IPS-15b (cell line): ENCODE results near the gene SDK1.

Source experiments
- H3K27me3 ChIP-seq: one replicate; pipeline ENCODE4 v1.6.1; 2013; ENCODE audit warnings: low read length; ENCODE audit not compliant: control insufficient read depth, insufficient read depth
- H3K36me3 ChIP-seq: one replicate; pipeline ENCODE4 v1.6.1; 2013; ENCODE audit warnings: low read length; ENCODE audit not compliant: control insufficient read depth, insufficient read depth
- H3K4me1 ChIP-seq: one replicate; pipeline ENCODE4 v1.6.1; 2013; ENCODE audit warnings: mild to moderate bottlenecking, low read length; ENCODE audit not compliant: control insufficient read depth, insufficient read depth
- H3K4me3 ChIP-seq: one replicate; pipeline ENCODE4 v1.5.1; 2013; ENCODE audit warnings: low read depth, low read length
- H3K9ac ChIP-seq: one replicate; pipeline ENCODE4 v1.6.1; 2013; ENCODE audit warnings: low read depth, mild to moderate bottlenecking, low read length
- H3K9me3 ChIP-seq: one replicate; pipeline ENCODE4 v1.6.1; 2013; ENCODE audit warnings: mild to moderate bottlenecking, low read length; ENCODE audit not compliant: control insufficient read depth, insufficient read depth

Gene SDK1

DNA sequence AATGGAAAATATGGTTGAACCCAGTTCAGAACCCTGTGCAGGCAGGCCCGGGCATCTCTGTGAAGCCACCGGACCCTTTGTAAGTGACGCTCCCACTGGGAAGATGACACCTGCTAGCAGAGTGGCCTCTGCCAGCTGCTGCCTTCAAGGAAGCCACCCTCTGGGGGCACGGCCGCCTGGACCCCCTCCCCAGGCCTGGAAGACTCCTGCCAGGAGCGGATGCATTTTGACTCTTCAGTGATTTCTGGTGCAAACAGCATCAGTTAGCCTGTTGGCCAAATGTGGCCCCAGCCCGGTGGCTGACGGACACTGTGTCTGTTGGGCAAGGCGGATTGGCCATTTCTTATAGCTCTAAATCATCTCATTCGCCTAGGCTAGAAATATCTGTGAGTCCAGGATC lies 867.0 kb downstream of the SDK1 start:
- Histone ChIP-seq H3K4me3 (no peak overlapping the region), H3K9ac (no peak overlapping the region), H3K36me3 (no peaks in the 10 kb centered on the region), H3K4me1 (no peaks in the 10 kb centered on the region), H3K9me3 (no peaks in the 10 kb centered on the region), H3K27me3 (no peaks in the 10 kb centered on the region)

GRCh38 chr7:4168541-4168940 lies 867.5 kb downstream of the SDK1 start:
- Histone ChIP-seq H3K9ac (no peak overlapping the region), H3K36me3 (no peaks in the 10 kb centered on the region), H3K4me1 (no peaks in the 10 kb centered on the region), H3K4me3 (no peak overlapping the region), H3K27me3 (no peaks in the 10 kb centered on the region), H3K9me3 (no peaks in the 10 kb centered on the region)

GRCh38 chr7:4169455-4169854 lies 868.4 kb downstream of the SDK1 start:
- Histone ChIP-seq H3K9me3 (no peaks in the 10 kb centered on the region), H3K27me3 (no peaks in the 10 kb centered on the region)

DNA sequence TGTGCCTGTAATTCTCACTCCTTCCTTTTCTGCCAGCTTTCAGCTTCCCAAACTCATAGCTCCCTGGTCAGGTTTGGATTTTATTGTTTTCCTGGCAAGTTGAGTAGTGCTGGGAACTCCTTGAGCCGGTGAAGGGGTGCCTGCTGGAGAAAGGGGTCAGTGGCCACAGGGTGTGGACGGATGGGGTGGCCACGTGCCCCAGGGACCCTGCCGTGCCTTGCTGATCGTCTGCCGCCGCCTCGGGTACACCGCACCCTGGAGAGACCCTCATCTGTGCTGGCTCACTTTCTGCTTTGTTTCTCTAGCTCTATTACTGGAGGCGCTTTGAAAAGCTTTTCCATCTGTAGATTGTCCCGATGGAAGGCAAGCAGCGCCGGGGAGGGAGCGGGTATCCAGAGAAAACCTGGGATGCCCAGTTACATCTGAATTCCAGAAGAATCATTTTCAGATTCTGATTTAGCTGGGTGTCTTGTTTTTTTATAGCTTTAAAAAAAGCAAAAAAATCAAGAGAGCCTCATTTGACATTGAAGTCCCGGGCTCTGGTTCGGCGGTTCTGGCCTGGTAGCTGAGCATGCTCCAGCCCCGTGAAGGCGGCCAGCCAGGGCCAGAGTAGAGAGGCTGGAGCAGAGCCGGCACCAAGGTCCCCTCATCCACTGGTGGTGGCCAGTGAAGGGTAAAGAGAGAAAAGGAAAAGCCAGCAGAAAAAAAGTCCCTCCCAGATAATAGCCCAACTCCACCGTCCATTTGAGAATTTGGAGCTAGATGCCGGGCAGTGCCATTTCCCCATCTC lies 870.1 kb downstream of the SDK1 start:
- no peaks in the 10 kb centered on the region for H3K4me1 ChIP-seq
- H3K9ac ChIP-seq: no peak overlapping the region
- no peaks in the 10 kb centered on the region for H3K27me3 ChIP-seq
- H3K36me3 ChIP-seq: no peaks in the 10 kb centered on the region
- no peak overlapping the region for H3K4me3 ChIP-seq
- H3K9me3 ChIP-seq: no peaks in the 10 kb centered on the region

More at GRCh38 chr7:4169455-4169854, 868.4 kb downstream of the SDK1 start:
- H3K4me1 ChIP-seq: no peaks in the 10 kb centered on the region
- H3K36me3 ChIP-seq: no peaks in the 10 kb centered on the region
- H3K4me3 ChIP-seq: no peak overlapping the region
- H3K9ac ChIP-seq: no peak overlapping the region

GRCh38 chr7:4172883-4173282 lies 871.8 kb downstream of the SDK1 start:
- Histone ChIP-seq H3K9ac (no peak overlapping the region), H3K4me1 (no peaks in the 10 kb centered on the region), H3K27me3 (no peaks in the 10 kb centered on the region), H3K36me3 (peaks cover 3% of the 10 kb centered on the region), H3K9me3 (no peaks in the 10 kb centered on the region), H3K4me3 (no peak overlapping the region)

- Histone ChIP-seq H3K9me3 (no peaks in the 10 kb centered on the region), H3K4me3 (no peak overlapping the region), H3K4me1 (no peaks in the 10 kb centered on the region), H3K27me3 (no peaks in the 10 kb centered on the region), H3K9ac (no peak overlapping the region), H3K36me3 (peaks cover 3% of the 10 kb centered on the region)
These were observed 872.6 kb downstream of the SDK1 start for GRCh38 chr7:4173615-4174014.

DNA sequence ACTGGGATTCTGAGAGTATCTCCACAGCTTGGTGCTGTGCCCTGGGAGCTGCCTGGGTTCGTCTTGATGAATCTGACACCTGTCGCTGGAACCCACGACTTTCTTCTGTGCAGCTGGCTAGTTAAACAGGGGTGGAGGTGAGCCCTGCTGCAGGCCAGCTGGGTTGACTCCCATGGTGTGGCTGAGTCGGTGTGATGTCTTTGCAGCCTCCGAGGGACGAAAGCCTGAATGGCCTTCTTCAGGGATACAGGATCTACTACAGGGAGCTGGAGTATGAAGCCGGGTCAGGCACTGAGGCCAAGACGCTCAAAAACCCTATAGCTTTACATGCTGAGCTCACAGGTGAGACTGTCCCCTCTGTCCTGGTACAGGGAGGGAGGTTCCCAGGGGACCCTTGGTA lies 873.0 kb downstream of the SDK1 start:
- Histone ChIP-seq H3K36me3 (peaks cover 3% of the 10 kb centered on the region), H3K9ac (no peak overlapping the region), H3K4me1 (no peaks in the 10 kb centered on the region), H3K27me3 (no peaks in the 10 kb centered on the region), H3K4me3 (no peak overlapping the region), H3K9me3 (no peaks in the 10 kb centered on the region)

- Histone ChIP-seq H3K4me1 (no peaks in the 10 kb centered on the region), H3K27me3 (no peaks in the 10 kb centered on the region), H3K4me3 (no peak overlapping the region), H3K9me3 (no peaks in the 10 kb centered on the region), H3K36me3 (peaks cover 3% of the 10 kb centered on the region), H3K9ac (no peak overlapping the region)
These were observed 873.4 kb downstream of the SDK1 start for GRCh38 chr7:4174451-4174850.

DNA sequence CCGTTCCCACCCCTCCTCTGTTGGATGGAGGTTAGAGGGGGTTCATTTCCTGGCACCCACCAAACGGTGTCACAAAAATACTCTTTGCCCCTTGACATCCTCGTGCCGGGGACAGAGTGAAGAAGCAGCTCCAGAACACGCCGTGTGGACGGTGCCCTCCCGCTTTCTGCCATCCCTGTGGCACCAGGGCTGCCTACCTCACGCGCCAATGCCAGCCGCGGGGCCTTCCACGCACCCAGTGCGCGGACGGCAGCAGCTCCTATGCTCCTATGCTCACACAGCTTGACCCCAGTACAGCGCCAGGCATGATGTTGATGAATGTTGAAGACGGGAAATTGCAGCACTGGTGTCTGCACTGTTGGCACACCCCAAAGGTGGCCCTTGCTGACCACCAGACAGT lies 873.8 kb downstream of the SDK1 start:
- no peak overlapping the region for H3K9ac ChIP-seq
- peaks cover 3% of the 10 kb centered on the region for H3K36me3 ChIP-seq
- no peaks in the 10 kb centered on the region for H3K4me1 ChIP-seq
- H3K9me3 ChIP-seq: no peaks in the 10 kb centered on the region
- no peak overlapping the region for H3K4me3 ChIP-seq
- H3K27me3 ChIP-seq: no peaks in the 10 kb centered on the region

DNA sequence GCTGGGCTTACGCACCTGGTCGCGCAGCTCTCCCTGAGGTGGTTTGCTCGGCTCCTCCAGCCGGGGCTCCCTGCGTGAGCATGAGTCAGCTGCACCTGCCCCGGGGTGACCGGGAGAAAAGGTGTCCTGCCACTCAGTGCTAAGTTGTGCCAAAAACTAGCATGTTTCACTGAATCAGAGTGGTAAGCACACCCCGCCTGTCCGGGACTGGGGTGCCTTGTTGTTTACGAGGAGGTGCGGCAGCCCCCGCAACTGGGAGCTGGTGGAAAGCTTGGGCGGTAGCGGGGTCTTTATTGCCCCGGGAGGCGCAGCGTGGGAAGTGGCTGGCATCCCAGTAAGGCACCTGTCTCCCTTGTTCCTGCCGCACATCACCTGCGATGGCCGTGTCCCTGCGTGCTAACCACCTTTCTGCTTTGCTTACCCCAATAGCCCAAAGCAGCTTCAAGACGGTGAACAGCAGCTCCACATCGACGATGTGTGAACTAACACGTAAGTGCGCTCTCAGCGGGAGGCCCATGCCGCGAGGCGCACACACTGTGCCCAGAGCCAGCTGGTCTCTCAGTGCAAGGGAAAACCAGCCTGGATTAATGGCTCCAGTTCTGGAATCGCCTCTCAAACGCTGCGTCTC lies 874.4 kb downstream of the SDK1 start:
- no peak overlapping the region for H3K4me3 ChIP-seq
- no peak overlapping the region for H3K9ac ChIP-seq
- H3K36me3 ChIP-seq: peaks cover 3% of the 10 kb centered on the region
- no peaks in the 10 kb centered on the region for H3K4me1 ChIP-seq
- H3K9me3 ChIP-seq: no peaks in the 10 kb centered on the region
- no peaks in the 10 kb centered on the region for H3K27me3 ChIP-seq

GRCh38 chr7:4177001-4177400 lies 875.9 kb downstream of the SDK1 start:
- H3K4me1 ChIP-seq: no peaks in the 10 kb centered on the region
- peaks cover 3% of the 10 kb centered on the region for H3K36me3 ChIP-seq
- H3K9ac ChIP-seq: no peak overlapping the region
- no peaks in the 10 kb centered on the region for H3K27me3 ChIP-seq
- no peaks in the 10 kb centered on the region for H3K9me3 ChIP-seq
- no peak overlapping the region for H3K4me3 ChIP-seq

- H3K4me1 ChIP-seq: no peaks in the 10 kb centered on the region
- no peaks in the 10 kb centered on the region for H3K27me3 ChIP-seq
- H3K36me3 ChIP-seq: peaks cover 3% of the 10 kb centered on the region
- H3K9me3 ChIP-seq: no peaks in the 10 kb centered on the region
- no peak overlapping the region for H3K4me3 ChIP-seq
- H3K9ac ChIP-seq: no peak overlapping the region
These were observed 877.4 kb downstream of the SDK1 start for GRCh38 chr7:4178416-4178815.
